ENCODE results near the gene TMPRSS7.

DNA sequence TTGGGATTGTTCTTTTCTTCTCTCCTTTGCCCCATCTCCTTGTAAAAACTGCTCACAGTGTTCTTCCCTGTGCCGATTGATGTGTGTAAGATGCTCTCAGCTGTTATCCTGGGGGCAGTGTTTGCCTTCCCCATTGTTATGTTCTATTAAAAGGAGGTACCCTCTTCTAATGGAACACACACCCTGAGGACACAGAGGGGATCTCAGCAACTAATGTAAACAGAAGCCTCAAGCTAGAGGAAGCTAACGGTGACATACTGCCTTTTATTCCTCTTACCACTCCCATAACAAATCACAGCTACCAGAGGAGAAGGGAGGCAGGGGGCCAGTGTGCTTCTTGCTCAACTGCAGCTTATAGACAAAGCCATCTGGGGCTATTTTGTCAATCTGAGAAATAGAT lies 33.6 kb upstream of the TMPRSS7 start:
- TF ChIP-seq OSR1 (CRISPR knock-in tag; IDR thresholded peaks at IDR 0.05) (no peak), TCF4 (CRISPR knock-in tag; IDR thresholded peaks at IDR 0.05; ENCODE audit: borderline replicate concordance) (no peak)
- TF ChIP-seq, protein P1, sequence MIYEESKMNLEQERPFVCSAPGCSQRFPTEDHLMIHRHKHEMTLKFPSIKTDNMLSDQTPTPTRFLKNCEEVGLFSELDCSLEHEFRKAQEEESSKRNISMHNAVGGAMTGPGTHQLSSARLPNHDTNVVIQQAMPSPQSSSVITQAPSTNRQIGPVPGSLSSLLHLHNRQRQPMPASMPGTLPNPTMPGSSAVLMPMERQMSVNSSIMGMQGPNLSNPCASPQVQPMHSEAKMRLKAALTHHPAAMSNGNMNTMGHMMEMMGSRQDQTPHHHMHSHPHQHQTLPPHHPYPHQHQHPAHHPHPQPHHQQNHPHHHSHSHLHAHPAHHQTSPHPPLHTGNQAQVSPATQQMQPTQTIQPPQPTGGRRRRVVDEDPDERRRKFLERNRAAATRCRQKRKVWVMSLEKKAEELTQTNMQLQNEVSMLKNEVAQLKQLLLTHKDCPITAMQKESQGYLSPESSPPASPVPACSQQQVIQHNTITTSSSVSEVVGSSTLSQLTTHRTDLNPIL (CRISPR knock-in tag; IDR thresholded peaks at IDR 0.05; ENCODE audit: low read depth), result no peak
- TF ChIP-seq, protein P2, sequence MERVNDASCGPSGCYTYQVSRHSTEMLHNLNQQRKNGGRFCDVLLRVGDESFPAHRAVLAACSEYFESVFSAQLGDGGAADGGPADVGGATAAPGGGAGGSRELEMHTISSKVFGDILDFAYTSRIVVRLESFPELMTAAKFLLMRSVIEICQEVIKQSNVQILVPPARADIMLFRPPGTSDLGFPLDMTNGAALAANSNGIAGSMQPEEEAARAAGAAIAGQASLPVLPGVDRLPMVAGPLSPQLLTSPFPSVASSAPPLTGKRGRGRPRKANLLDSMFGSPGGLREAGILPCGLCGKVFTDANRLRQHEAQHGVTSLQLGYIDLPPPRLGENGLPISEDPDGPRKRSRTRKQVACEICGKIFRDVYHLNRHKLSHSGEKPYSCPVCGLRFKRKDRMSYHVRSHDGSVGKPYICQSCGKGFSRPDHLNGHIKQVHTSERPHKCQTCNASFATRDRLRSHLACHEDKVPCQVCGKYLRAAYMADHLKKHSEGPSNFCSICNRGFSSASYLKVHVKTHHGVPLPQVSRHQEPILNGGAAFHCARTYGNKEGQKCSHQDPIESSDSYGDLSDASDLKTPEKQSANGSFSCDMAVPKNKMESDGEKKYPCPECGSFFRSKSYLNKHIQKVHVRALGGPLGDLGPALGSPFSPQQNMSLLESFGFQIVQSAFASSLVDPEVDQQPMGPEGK (CRISPR knock-in tag; IDR thresholded peaks at IDR 0.05; ENCODE audit: borderline replicate concordance), result no peak
